Measurements from ENCODE around the gene EIF1.
"Not testable (repeated sequence)": the region's sequence is repeated elsewhere in the genome, so short reads cannot be mapped to it uniquely, and the experiment has no call there.

- TF ChIP-seq GABPB1 (CRISPR knock-in tag; IDR thresholded peaks at IDR 0.05); CTCF (IDR thresholded peaks at IDR 0.05); FOXP4 (CRISPR knock-in tag; IDR thresholded peaks at IDR 0.05); IRF2 (CRISPR knock-in tag; IDR thresholded peaks at IDR 0.05; ENCODE audit: borderline replicate concordance, low read depth); HMGXB4 (CRISPR knock-in tag; IDR thresholded peaks at IDR 0.05); CREB1 (CRISPR knock-in tag; IDR thresholded peaks at IDR 0.05); ATF6 (CRISPR knock-in tag; IDR thresholded peaks at IDR 0.05); ESRRA (CRISPR knock-in tag; IDR thresholded peaks at IDR 0.05; ENCODE audit: borderline replicate concordance); SMAD3 (CRISPR knock-in tag; IDR thresholded peaks at IDR 0.05; ENCODE audit: borderline replicate concordance): not testable (repeated sequence)
Observed at GRCh38 chr17:41685753-41686152, 2.9 kb upstream of the EIF1 start.

All from WTC11 (cell line).